ENCODE results near the gene CCDC171.

- TF ChIP-seq CTCF (IDR thresholded peaks at IDR 0.05; ENCODE audit: low read length): no peak
- no peak for TF ChIP-seq EZH2 (IDR thresholded peaks at IDR 0.05; ENCODE audit: borderline replicate concordance, low read length)
These were observed 382.9 kb downstream of the CCDC171 start for GRCh38 chr9:15935661-15936305.

Measured in OCI-LY1 (cell line).